Activated T-helper 9 cell treated with anti-CD3 and anti-CD28 coated beads, Interleukin-2, amount 50 U/mL, for 16 hours (primary cell): Measurements from ENCODE around the gene PCDHA1.
"Not testable (repeated sequence)": the region's sequence is repeated elsewhere in the genome, so short reads cannot be mapped to it uniquely, and the experiment has no call there.

Experiments used
- DNase-seq: peaks from one replicate; pipeline ENCODE4 v3.0.0-alpha.2; 2020; ENCODE audit warnings: low read depth

Gene PCDHA1

GRCh38 chr5:140808241-140808888 is 22.4 kb downstream of the PCDHA1 start:
- DNase-seq: not testable (repeated sequence)

- DNase-seq: no peak
Observed at GRCh38 chr5:140808889-140809291, 22.9 kb downstream of the PCDHA1 start.

- no peak for DNase-seq
Observed at GRCh38 chr5:140821375-140822280, 35.7 kb downstream of the PCDHA1 start, which contains the start of gene PCDHA5. PCDHA5 (plus strand) TSS chr5:140821613.

GRCh38 chr5:140822281-140822629 is 36.3 kb downstream of the PCDHA1 start:
- DNase-seq: no peak

GRCh38 chr5:140822969-140823368 is 37.0 kb downstream of the PCDHA1 start:
- not testable (repeated sequence) for DNase-seq

GRCh38 chr5:140823475-140823874 is 37.5 kb downstream of the PCDHA1 start:
- DNase-seq: no peak

GRCh38 chr5:140827704-140828361 is 41.9 kb downstream of the PCDHA1 start, which contains the start of gene PCDHA6:
PCDHA6 (plus strand) TSS chr5:140827960; CDS start chr5:140828092, 132 bp downstream.
- no peak for DNase-seq

GRCh38 chr5:140828362-140828737 is 42.4 kb downstream of the PCDHA1 start:
- DNase-seq: no peak

GRCh38 chr5:140829511-140830501 is 43.9 kb downstream of the PCDHA1 start:
- DNase-seq: not testable (repeated sequence)

- DNase-seq: no peak
Observed at GRCh38 chr5:140833993-140834392, 48.1 kb downstream of the PCDHA1 start, which contains the start of gene PCDHA7. PCDHA7 (plus strand) TSS chr5:140834269; CDS start chr5:140834384, 115 bp downstream.

GRCh38 chr5:140834439-140835008 is 48.6 kb downstream of the PCDHA1 start:
- DNase-seq: not testable (repeated sequence)

- no peak for DNase-seq
Observed at GRCh38 chr5:140835622-140836510, 49.9 kb downstream of the PCDHA1 start.

GRCh38 chr5:140840978-140841962 is 55.3 kb downstream of the PCDHA1 start, which contains the start of gene PCDHA8:
PCDHA8 (plus strand) TSS chr5:140841187; CDS start chr5:140841322, 135 bp downstream.
- no peak for DNase-seq

GRCh38 chr5:140842798-140843733 is 57.1 kb downstream of the PCDHA1 start:
- no peak for DNase-seq

GRCh38 chr5:140848139-140849102 is 62.5 kb downstream of the PCDHA1 start, which contains the start of gene PCDHA9:
PCDHA9 (plus strand) TSS chr5:140848382; CDS start chr5:140848496, 114 bp downstream.
- DNase-seq: not testable (repeated sequence)
